Epithelial cell of esophagus (primary cell): ENCODE data around the gene TRHDE.

Source experiments
- DNase-seq: peaks from one replicate; pipeline ENCODE4 v3.0.0; 2010; ENCODE audit warnings: low read depth
- H3K4me3 ChIP-seq: 2 replicates; pipeline ENCODE4 v1.5.1; 2011; ENCODE audit warnings: mild to moderate bottlenecking, low read length, control low read depth
- CTCF ChIP-seq: IDR thresholded peaks from 2 replicates; pipeline ENCODE4 v1.5.1; 2011; ENCODE audit warnings: low read depth, mild to moderate bottlenecking, low read length, control low read depth, inconsistent platforms; ENCODE audit not compliant: insufficient read depth; ENCODE audit errors: missing control alignments

The TRHDE gene

GRCh38 chr12:72547573-72547972 lies 275.4 kb downstream of the TRHDE start:
- DNase-seq: peak; percentile 1
- no peak overlapping the region for H3K4me3 ChIP-seq
- TF ChIP-seq CTCF: no peak

DNA sequence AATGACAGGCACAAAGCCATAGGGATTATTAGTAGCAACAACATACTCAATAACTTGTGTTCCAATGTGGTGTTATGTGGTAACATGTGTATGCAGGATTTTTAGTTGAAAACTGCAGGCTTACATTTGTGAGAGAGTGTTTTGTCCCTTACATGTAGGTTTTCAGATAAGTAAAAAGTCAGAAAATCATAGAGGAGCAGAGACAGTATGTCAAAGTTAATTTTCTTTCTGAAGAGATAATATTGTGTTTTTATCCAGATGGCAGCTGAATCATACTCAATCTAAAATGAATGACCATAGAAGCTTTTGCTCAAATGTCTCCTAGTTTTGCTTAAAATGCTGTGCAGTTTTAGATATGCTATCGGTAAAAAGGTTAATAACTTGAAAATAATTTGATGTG lies 277.0 kb downstream of the TRHDE start:
- DNase-seq: no peak
- no peak overlapping the region for H3K4me3 ChIP-seq
- TF ChIP-seq CTCF: no peak

GRCh38 chr12:72560003-72560769 lies 288.0 kb downstream of the TRHDE start:
- TF ChIP-seq CTCF: no peak
- H3K4me3 ChIP-seq: no peak overlapping the region
- no peak for DNase-seq

DNA sequence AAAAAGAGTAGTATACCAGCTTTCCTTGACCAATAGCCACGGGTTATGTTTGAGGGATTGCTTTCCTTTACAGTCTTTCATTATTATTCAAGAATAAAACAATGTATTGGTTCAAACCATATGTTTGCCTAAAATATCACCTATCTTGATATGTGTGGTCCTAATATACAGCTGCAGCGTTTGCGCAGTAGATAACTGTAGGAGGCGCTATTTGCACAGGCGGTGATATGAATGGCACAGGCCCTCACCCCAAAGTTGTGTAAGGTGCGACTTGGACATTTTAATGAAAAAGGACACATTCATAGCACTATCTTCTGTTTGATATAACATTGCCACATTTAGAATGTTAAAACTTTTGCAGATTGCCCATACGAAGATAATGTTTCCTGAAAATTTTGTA lies 298.4 kb downstream of the TRHDE start:
- TF ChIP-seq CTCF: no peak
- H3K4me3 ChIP-seq: no peak overlapping the region
- peak; percentile 2 for DNase-seq

DNA sequence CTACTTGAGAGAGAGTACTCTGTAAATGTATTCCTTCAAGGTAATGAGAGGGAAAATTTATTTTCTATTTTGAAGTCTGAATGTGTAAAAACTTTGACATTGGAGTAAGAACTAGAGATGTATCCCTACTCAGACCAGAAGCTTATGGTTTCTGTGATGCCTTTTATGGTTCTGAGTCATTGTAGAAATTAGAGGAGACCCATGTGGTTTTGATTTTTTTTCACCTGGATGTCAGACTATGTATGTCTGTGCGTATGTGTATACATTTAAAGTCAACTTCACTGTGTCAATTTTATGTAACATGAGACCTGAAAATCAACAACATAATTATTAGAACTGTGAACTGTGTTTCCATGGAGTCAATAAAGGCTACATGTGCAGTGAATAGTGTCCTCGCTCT lies 302.0 kb downstream of the TRHDE start:
- DNase-seq: no peak
- TF ChIP-seq CTCF: no peak
- H3K4me3 ChIP-seq: no peak overlapping the region

- no peak overlapping the region for H3K4me3 ChIP-seq
- TF ChIP-seq CTCF: no peak
- peak; percentile 1 for DNase-seq
Measured at GRCh38 chr12:72578327-72578726, 306.2 kb downstream of the TRHDE start.

GRCh38 chr12:72586456-72586855 lies 314.3 kb downstream of the TRHDE start:
- TF ChIP-seq CTCF: no peak
- no peak overlapping the region for H3K4me3 ChIP-seq
- no peak for DNase-seq
